ENCODE data around the gene KRTAP9-7. TPM values are rescaled to one million over a fixed set of nuclear protein-coding genes. Genes with fewer than 3 reads are reported as not detected.

Gene KRTAP9-7
- total RNA-seq, 1 experiment from 2014 or later, result not detected

- TF ChIP-seq ZNF138 (CRISPR knock-in tag; conservative IDR thresholded peaks at IDR 0.05) (no peak), MYBL2 (CRISPR knock-in tag; IDR thresholded peaks at IDR 0.05) (no peak), ZNF317 (CRISPR knock-in tag; IDR thresholded peaks at IDR 0.05; ENCODE audit: borderline replicate concordance, low read depth) (no peak), SMAD4 (CRISPR knock-in tag; IDR thresholded peaks at IDR 0.05) (no peak)
Observed at GRCh38 chr17:41302981-41303380, 27.5 kb downstream of the KRTAP9-7 start (continued).

GRCh38 chr17:41304091-41304490, 28.6 kb downstream of the KRTAP9-7 start:
- H3K27me3 Mint-ChIP-seq (ENCODE audit: low read depth), result no peaks in the 10 kb centered on the region; the same call in none of the 2 replicates
- H3K9me3 Mint-ChIP-seq, result peaks cover 6% of the 10 kb centered on the region; the same call in 1 of the 2 replicates
- no peaks in the 10 kb centered on the region for H3K36me3 Mint-ChIP-seq
- ATAC-seq (no peak), DNase-seq (ENCODE audit: low spot score) (no peak)
- TF ChIP-seq ZNF317 (CRISPR knock-in tag; IDR thresholded peaks at IDR 0.05; ENCODE audit: borderline replicate concordance, low read depth) (no peak), ZNF281 (CRISPR knock-in tag; IDR thresholded peaks at IDR 0.05) (no peak), SOX15 (CRISPR knock-in tag; IDR thresholded peaks at IDR 0.05) (no peak), NFATC4 (CRISPR knock-in tag; IDR thresholded peaks at IDR 0.05) (no peak), TCF7 (CRISPR knock-in tag; IDR thresholded peaks at IDR 0.05; ENCODE audit: low read depth) (no peak), ATF2 (CRISPR knock-in tag; IDR thresholded peaks at IDR 0.05; ENCODE audit: borderline replicate concordance, low read depth) (no peak), FOXK1 (CRISPR knock-in tag; IDR thresholded peaks at IDR 0.05) (no peak), STAT6 (CRISPR knock-in tag; conservative IDR thresholded peaks at IDR 0.05; ENCODE audit: low read depth) (no peak), JUN (CRISPR knock-in tag; IDR thresholded peaks at IDR 0.05) (no peak), CREM (CRISPR knock-in tag; IDR thresholded peaks at IDR 0.05) (no peak), NR3C1 (CRISPR knock-in tag; conservative IDR thresholded peaks at IDR 0.05; ENCODE audit: low read depth) (no peak), RELA (CRISPR knock-in tag; IDR thresholded peaks at IDR 0.05; ENCODE audit: borderline replicate concordance) (no peak), PRRX2 (CRISPR knock-in tag; IDR thresholded peaks at IDR 0.05) (no peak)
- TF ChIP-seq, protein P1, sequence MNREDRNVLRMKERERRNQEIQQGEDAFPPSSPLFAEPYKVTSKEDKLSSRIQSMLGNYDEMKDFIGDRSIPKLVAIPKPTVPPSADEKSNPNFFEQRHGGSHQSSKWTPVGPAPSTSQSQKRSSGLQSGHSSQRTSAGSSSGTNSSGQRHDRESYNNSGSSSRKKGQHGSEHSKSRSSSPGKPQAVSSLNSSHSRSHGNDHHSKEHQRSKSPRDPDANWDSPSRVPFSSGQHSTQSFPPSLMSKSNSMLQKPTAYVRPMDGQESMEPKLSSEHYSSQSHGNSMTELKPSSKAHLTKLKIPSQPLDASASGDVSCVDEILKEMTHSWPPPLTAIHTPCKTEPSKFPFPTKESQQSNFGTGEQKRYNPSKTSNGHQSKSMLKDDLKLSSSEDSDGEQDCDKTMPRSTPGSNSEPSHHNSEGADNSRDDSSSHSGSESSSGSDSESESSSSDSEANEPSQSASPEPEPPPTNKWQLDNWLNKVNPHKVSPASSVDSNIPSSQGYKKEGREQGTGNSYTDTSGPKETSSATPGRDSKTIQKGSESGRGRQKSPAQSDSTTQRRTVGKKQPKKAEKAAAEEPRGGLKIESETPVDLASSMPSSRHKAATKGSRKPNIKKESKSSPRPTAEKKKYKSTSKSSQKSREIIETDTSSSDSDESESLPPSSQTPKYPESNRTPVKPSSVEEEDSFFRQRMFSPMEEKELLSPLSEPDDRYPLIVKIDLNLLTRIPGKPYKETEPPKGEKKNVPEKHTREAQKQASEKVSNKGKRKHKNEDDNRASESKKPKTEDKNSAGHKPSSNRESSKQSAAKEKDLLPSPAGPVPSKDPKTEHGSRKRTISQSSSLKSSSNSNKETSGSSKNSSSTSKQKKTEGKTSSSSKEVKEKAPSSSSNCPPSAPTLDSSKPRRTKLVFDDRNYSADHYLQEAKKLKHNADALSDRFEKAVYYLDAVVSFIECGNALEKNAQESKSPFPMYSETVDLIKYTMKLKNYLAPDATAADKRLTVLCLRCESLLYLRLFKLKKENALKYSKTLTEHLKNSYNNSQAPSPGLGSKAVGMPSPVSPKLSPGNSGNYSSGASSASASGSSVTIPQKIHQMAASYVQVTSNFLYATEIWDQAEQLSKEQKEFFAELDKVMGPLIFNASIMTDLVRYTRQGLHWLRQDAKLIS (CRISPR knock-in tag; IDR thresholded peaks at IDR 0.05; ENCODE audit: borderline replicate concordance), result no peak
- TF ChIP-seq, protein P2, sequence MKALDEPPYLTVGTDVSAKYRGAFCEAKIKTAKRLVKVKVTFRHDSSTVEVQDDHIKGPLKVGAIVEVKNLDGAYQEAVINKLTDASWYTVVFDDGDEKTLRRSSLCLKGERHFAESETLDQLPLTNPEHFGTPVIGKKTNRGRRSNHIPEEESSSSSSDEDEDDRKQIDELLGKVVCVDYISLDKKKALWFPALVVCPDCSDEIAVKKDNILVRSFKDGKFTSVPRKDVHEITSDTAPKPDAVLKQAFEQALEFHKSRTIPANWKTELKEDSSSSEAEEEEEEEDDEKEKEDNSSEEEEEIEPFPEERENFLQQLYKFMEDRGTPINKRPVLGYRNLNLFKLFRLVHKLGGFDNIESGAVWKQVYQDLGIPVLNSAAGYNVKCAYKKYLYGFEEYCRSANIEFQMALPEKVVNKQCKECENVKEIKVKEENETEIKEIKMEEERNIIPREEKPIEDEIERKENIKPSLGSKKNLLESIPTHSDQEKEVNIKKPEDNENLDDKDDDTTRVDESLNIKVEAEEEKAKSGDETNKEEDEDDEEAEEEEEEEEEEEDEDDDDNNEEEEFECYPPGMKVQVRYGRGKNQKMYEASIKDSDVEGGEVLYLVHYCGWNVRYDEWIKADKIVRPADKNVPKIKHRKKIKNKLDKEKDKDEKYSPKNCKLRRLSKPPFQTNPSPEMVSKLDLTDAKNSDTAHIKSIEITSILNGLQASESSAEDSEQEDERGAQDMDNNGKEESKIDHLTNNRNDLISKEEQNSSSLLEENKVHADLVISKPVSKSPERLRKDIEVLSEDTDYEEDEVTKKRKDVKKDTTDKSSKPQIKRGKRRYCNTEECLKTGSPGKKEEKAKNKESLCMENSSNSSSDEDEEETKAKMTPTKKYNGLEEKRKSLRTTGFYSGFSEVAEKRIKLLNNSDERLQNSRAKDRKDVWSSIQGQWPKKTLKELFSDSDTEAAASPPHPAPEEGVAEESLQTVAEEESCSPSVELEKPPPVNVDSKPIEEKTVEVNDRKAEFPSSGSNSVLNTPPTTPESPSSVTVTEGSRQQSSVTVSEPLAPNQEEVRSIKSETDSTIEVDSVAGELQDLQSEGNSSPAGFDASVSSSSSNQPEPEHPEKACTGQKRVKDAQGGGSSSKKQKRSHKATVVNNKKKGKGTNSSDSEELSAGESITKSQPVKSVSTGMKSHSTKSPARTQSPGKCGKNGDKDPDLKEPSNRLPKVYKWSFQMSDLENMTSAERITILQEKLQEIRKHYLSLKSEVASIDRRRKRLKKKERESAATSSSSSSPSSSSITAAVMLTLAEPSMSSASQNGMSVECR (CRISPR knock-in tag; IDR thresholded peaks at IDR 0.05; ENCODE audit: borderline replicate concordance), result no peak
- H3K4me1 Mint-ChIP-seq, result 0 out of 2 replicates have a peak, but pooled peaks cover 2% of the 10 kb centered on the region
- H3K4me3 Mint-ChIP-seq, result no peak overlapping the region
- no peak overlapping the region for H3K27ac Mint-ChIP-seq
- ChIA-PET POLR2A (no interaction called here), CTCF (no interaction called here)
